MM.1S (cell line): ENCODE data around the gene SLC25A29.

Experiments
- DNase-seq: peaks from one replicate; pipeline ENCODE4 v3.0.0-alpha.2; 2015
- H2AFZ ChIP-seq: fragments of 300-600 bp; sonication (generic); 2 replicates; pipeline ENCODE4 v1.6.0; 2016; ENCODE audit warnings: antibody characterized with exemption, low read length
- H3F3A ChIP-seq: fragments of 300-600 bp; sonication (generic); 2 replicates; pipeline ENCODE4 v1.6.1; 2016; ENCODE audit warnings: mild to moderate bottlenecking, antibody characterized with exemption, low read length, moderate library complexity, mixed read lengths; ENCODE audit not compliant: insufficient read depth
- H3K27ac ChIP-seq: fragments of 300-600 bp; sonication (generic); 2 replicates; pipeline ENCODE4 v1.5.1; 2016; ENCODE audit warnings: mild to moderate bottlenecking, low read length
- H3K27me3 ChIP-seq: fragments of 300-600 bp; sonication (generic); replicated peaks from 2 replicates; pipeline ENCODE4 v1.6.0; 2016; ENCODE audit warnings: low read length; ENCODE audit not compliant: insufficient read depth
- H3K36me3 ChIP-seq: fragments of 300-600 bp; sonication (generic); replicated peaks from 2 replicates; pipeline ENCODE4 v1.6.1; 2016; ENCODE audit warnings: mild to moderate bottlenecking, low read length, mixed read lengths; ENCODE audit not compliant: insufficient read depth
- H3K4me1 ChIP-seq: fragments of 300-600 bp; sonication (generic); 2 replicates; pipeline ENCODE4 v1.6.1; 2016; ENCODE audit warnings: low read length, mixed read lengths
- H3K4me2 ChIP-seq: fragments of 300-600 bp; sonication (generic); 2 replicates; pipeline ENCODE4 v1.6.0; 2016; ENCODE audit warnings: low read depth, low read length
- H3K4me3 ChIP-seq: fragments of 300-600 bp; sonication (generic); 2 replicates; pipeline ENCODE4 v1.5.1; 2016; ENCODE audit warnings: low read length, mixed read lengths
- H3K79me2 ChIP-seq: fragments of 300-600 bp; sonication (generic); 2 replicates; pipeline ENCODE4 v1.6.1; 2016; ENCODE audit warnings: mixed run types, low read length, mixed read lengths
- H3K9ac ChIP-seq: fragments of 300-600 bp; sonication (generic); 2 replicates; pipeline ENCODE4 v1.6.1; 2016; ENCODE audit warnings: low read length, mixed read lengths
- H3K9me2 ChIP-seq: fragments of 300-600 bp; sonication (generic); replicated peaks from 2 replicates; pipeline ENCODE4 v1.6.1; 2016; ENCODE audit warnings: mild to moderate bottlenecking, low read length, mixed read lengths; ENCODE audit not compliant: insufficient read depth
- H3K9me3 ChIP-seq: fragments of 300-600 bp; sonication (generic); replicated peaks from 2 replicates; pipeline ENCODE4 v1.6.1; 2016; ENCODE audit warnings: mild to moderate bottlenecking, low read length, mixed read lengths; ENCODE audit not compliant: insufficient read depth
- H4K20me1 ChIP-seq: fragments of 300-600 bp; sonication (generic); 2 replicates; pipeline ENCODE4 v1.6.1; 2016; ENCODE audit warnings: mild to moderate bottlenecking, low read length, moderate library complexity, mixed read lengths; ENCODE audit not compliant: insufficient read depth
- CTCF ChIP-seq: fragments of 300-600 bp; sonication (generic); IDR thresholded peaks from 2 replicates; pipeline ENCODE4 v1.5.1; 2016; ENCODE audit warnings: antibody characterized with exemption, low read length, mixed read lengths
- EZH2 ChIP-seq: fragments of 300-600 bp; sonication (generic); optimal IDR thresholded peaks from 2 replicates; pipeline ENCODE3; 2017; ENCODE audit warnings: low read depth, mild to moderate bottlenecking, antibody characterized with exemption, low read length, mixed read lengths
- EZH2phosphoT487 ChIP-seq: fragments of 300-600 bp; sonication (generic); IDR thresholded peaks from 2 replicates; pipeline ENCODE4 v1.6.1; 2018; ENCODE audit warnings: antibody characterized with exemption, low read length

Gene SLC25A29

GRCh38 chr14:100330388-100330931 lies 24.2 kb upstream of the SLC25A29 start:
- Histone ChIP-seq H3K4me3 (no peak overlapping the region), H3K4me2 (no peak overlapping the region), H3K9me3 (no peaks in the 10 kb centered on the region), H3K27me3 (no peaks in the 10 kb centered on the region), H3F3A (no peaks in the 10 kb centered on the region), H3K27ac (no peak overlapping the region), H3K9me2 (no peaks in the 10 kb centered on the region), H3K36me3 (no peaks in the 10 kb centered on the region), H3K79me2 (no peaks in the 10 kb centered on the region), H2AFZ (no peak overlapping the region), H4K20me1 (no peaks in the 10 kb centered on the region), H3K4me1 (no peaks in the 10 kb centered on the region), H3K9ac (no peak overlapping the region)
- no peak for DNase-seq
- no peak for TF ChIP-seq CTCF
- no peak for TF ChIP-seq EZH2
- TF ChIP-seq EZH2phosphoT487: no peak

GRCh38 chr14:100330007-100330344 lies 23.7 kb upstream of the SLC25A29 start:
- H3K27ac ChIP-seq: no peak overlapping the region
- TF ChIP-seq CTCF (no peak), EZH2phosphoT487 (no peak), EZH2 (no peak)
- H3K4me2 ChIP-seq: no peak overlapping the region

GRCh38 chr14:100329233-100330006 lies 23.2 kb upstream of the SLC25A29 start:
- H2AFZ ChIP-seq: no peak overlapping the region
- H3K4me2 ChIP-seq: no peak overlapping the region

More at GRCh38 chr14:100330007-100330344, 23.7 kb upstream of the SLC25A29 start:
- Histone ChIP-seq H3K36me3 (no peaks in the 10 kb centered on the region), H3K9me3 (no peaks in the 10 kb centered on the region), H3K79me2 (no peaks in the 10 kb centered on the region), H2AFZ (no peak overlapping the region), H3K27me3 (no peaks in the 10 kb centered on the region), H4K20me1 (no peaks in the 10 kb centered on the region), H3K9ac (no peak overlapping the region), H3K4me1 (no peaks in the 10 kb centered on the region), H3K9me2 (no peaks in the 10 kb centered on the region), H3K4me3 (no peak overlapping the region), H3F3A (no peaks in the 10 kb centered on the region)
- no peak for DNase-seq

More at GRCh38 chr14:100329233-100330006, 23.2 kb upstream of the SLC25A29 start:
- no peaks in the 10 kb centered on the region for H3K36me3 ChIP-seq
- H4K20me1 ChIP-seq: no peaks in the 10 kb centered on the region
- DNase-seq: no peak
- no peak overlapping the region for H3K4me3 ChIP-seq
- TF ChIP-seq EZH2: no peak
- TF ChIP-seq CTCF: no peak
- TF ChIP-seq EZH2phosphoT487: no peak
- no peaks in the 10 kb centered on the region for H3K9me2 ChIP-seq
- no peaks in the 10 kb centered on the region for H3F3A ChIP-seq
- no peaks in the 10 kb centered on the region for H3K4me1 ChIP-seq
- H3K27ac ChIP-seq: no peak overlapping the region
- H3K79me2 ChIP-seq: no peaks in the 10 kb centered on the region
- H3K9me3 ChIP-seq: no peaks in the 10 kb centered on the region
- H3K27me3 ChIP-seq: no peaks in the 10 kb centered on the region
- no peak overlapping the region for H3K9ac ChIP-seq
